Colonic mucosa (tissue), 4 donors: Measurements from ENCODE around the gene RAB30. TPM values are rescaled to one million over a fixed set of nuclear protein-coding genes. Genes with fewer than 3 reads are reported as not detected.

Experiments
- DNase-seq: peaks from one replicate; pipeline ENCODE4 v3.0.0-alpha.2; 2020
- H3K27ac ChIP-seq: fragments of 200-600 bp; one replicate; pipeline ENCODE4 v1.8.0; 2021
- H3K27me3 ChIP-seq: fragments of 200-600 bp; one replicate; pipeline ENCODE4 v1.8.0; 2021
- H3K36me3 ChIP-seq: fragments of 200-600 bp; one replicate; pipeline ENCODE4 v1.8.0; 2021
- H3K4me1 ChIP-seq: fragments of 200-600 bp; one replicate; pipeline ENCODE4 v1.8.0; 2021; ENCODE audit warnings: mild to moderate bottlenecking
- H3K4me3 ChIP-seq: fragments of 200-600 bp; one replicate; pipeline ENCODE4 v1.8.0; 2021
- H3K9ac ChIP-seq, 2 donors: one replicate each; pipeline ENCODE4 v1.7.0; 2013; ENCODE audit warnings: control low read depth in 2 of 2, low read depth in 2 of 2, low read length in 2 of 2
- H3K9me3 ChIP-seq: fragments of 200-600 bp; one replicate; pipeline ENCODE4 v1.8.0; 2021
- CTCF ChIP-seq: fragments of 200-600 bp; IDR thresholded peaks from one replicate; pipeline ENCODE4 v1.8.0; 2022; ENCODE audit warnings: antibody characterized with exemption, mild to moderate bottlenecking
- intact Hi-C: fragments of 100-400 bp; cut with DNase I; formaldehyde crosslinking; loops from one replicate; pipeline ENCODE4 v1.14.1; 2022
- total RNA-seq, 2 donors: library from RNA; stranded (reverse); fragmentation: NEBNext Ultra II Directional in 1 of 2; extraction: Animal tissue kit (Norgen Biotek cat#: 25700) in 1 of 2; gene quantifications; one replicate each; pipeline ENCODE4 v1.2.1, GENCODE V29; 2021
- donor health status: healthy.
- donor health status: DM: no; HTN: no; CAD: no.
- donor health status: DM: no; HTN: no; CAD: no.

Gene RAB30
- total RNA-seq, 2 donors from 2014 or later, result 6.3 to 16.9 TPM

- Histone ChIP-seq H3K27ac (no peak overlapping the region), H3K36me3 (no peaks in the 10 kb centered on the region), H3K9me3 (no peaks in the 10 kb centered on the region), H3K4me1 (no peaks in the 10 kb centered on the region), H3K9ac (no peak overlapping the region), H3K4me3 (no peak overlapping the region), H3K27me3 (no peaks in the 10 kb centered on the region)
- no peak for TF ChIP-seq CTCF
- no peak for DNase-seq
- intact Hi-C loops, result no loop called here
These were observed 134.1 kb downstream of the RAB30 start for GRCh38 chr11:82937554-82937953.

- TF ChIP-seq CTCF, result no peak
- intact Hi-C loops, result no loop called here
- Histone ChIP-seq H3K27me3 (no peaks in the 10 kb centered on the region), H3K27ac (no peak overlapping the region), H3K4me3 (no peak overlapping the region), H3K9me3 (no peaks in the 10 kb centered on the region), H3K4me1 (no peaks in the 10 kb centered on the region), H3K9ac (no peak overlapping the region), H3K36me3 (no peaks in the 10 kb centered on the region)
- no peak for DNase-seq
These were observed 135.4 kb downstream of the RAB30 start for GRCh38 chr11:82936261-82936660.

GRCh38 chr11:82932564-82932963 lies 139.1 kb downstream of the RAB30 start:
- intact Hi-C loops, result no loop called here
- DNase-seq, result no peak
- Histone ChIP-seq H3K4me1 (no peaks in the 10 kb centered on the region), H3K9me3 (no peaks in the 10 kb centered on the region), H3K27ac (no peak overlapping the region), H3K36me3 (no peaks in the 10 kb centered on the region), H3K9ac (no peak overlapping the region), H3K4me3 (no peak overlapping the region), H3K27me3 (no peaks in the 10 kb centered on the region)
- no peak for TF ChIP-seq CTCF

GRCh38 chr11:82930734-82931133 lies 141.0 kb downstream of the RAB30 start:
- Histone ChIP-seq H3K27me3 (no peaks in the 10 kb centered on the region), H3K4me3 (no peak overlapping the region), H3K27ac (no peak overlapping the region), H3K36me3 (no peaks in the 10 kb centered on the region), H3K9me3 (no peaks in the 10 kb centered on the region), H3K4me1 (no peaks in the 10 kb centered on the region), H3K9ac (no peak overlapping the region)
- intact Hi-C loops, result no loop called here
- DNase-seq, result no peak
- no peak for TF ChIP-seq CTCF

- H3K27ac ChIP-seq, result no peak overlapping the region
- no peaks in the 10 kb centered on the region for H3K27me3 ChIP-seq
These were observed 141.5 kb downstream of the RAB30 start for GRCh38 chr11:82930229-82930628.

More at GRCh38 chr11:82930229-82930628, 141.5 kb downstream of the RAB30 start:
- H3K4me1 ChIP-seq, result no peaks in the 10 kb centered on the region
- no peaks in the 10 kb centered on the region for H3K36me3 ChIP-seq
- H3K4me3 ChIP-seq, result no peak overlapping the region
- H3K9ac ChIP-seq, result no peak overlapping the region
- no peak for TF ChIP-seq CTCF
- H3K9me3 ChIP-seq, result no peaks in the 10 kb centered on the region
- intact Hi-C loops, result no loop called here
- no peak for DNase-seq
